Tibial nerve (tissue), 4 donors: ENCODE measurements around the gene LTBP3.

Source experiments
- CTCF ChIP-seq, 5 experiments: fragments of 200-600 bp in 3 of 5; fragments of 450-650 bp in 2 of 5; sonication (generic) in 3 of 5; IDR thresholded peaks; one replicate each; pipeline ENCODE4 v1.5.1; 2016 to 2019; ENCODE audit warnings: antibody characterized with exemption in 5 of 5, mild to moderate bottlenecking in 3 of 5, moderate library complexity in 2 of 5
- EP300 ChIP-seq, 2 donors: sonication (generic); formaldehyde crosslinking; IDR thresholded peaks; one replicate each; pipeline ENCODE4 v1.6.1; 2017; ENCODE audit warnings: antibody characterized with exemption in 2 of 2, mild to moderate bottlenecking in 1 of 2
- POLR2A ChIP-seq, 2 donors: fragments of 450-650 bp; IDR thresholded peaks; one replicate each; pipeline ENCODE4 v1.6.1; 2017; ENCODE audit warnings: antibody characterized with exemption in 2 of 2, mild to moderate bottlenecking in 2 of 2, moderate library complexity in 2 of 2

- no peak for TF ChIP-seq POLR2A (IDR thresholded peaks at IDR 0.05)
- no peak for TF ChIP-seq CTCF (IDR thresholded peaks at IDR 0.05)
- no peak for TF ChIP-seq EP300 (IDR thresholded peaks at IDR 0.05)
Observed at GRCh38 chr11:65537296-65537597, 20.9 kb downstream of the LTBP3 start.
